DMS 273 treated with DMSO at 0.1 percent for 48 hours (cell line): ENCODE measurements around the gene RMI1.
"Not testable (repeated sequence)": the region's sequence is repeated elsewhere in the genome, so short reads cannot be mapped to it uniquely, and the experiment has no call there.

Source experiments
- DNase-seq: peaks from one replicate; lab custom pipeline; 2025; lab: John Stamatoyannopoulos, UW

Gene RMI1

DNA sequence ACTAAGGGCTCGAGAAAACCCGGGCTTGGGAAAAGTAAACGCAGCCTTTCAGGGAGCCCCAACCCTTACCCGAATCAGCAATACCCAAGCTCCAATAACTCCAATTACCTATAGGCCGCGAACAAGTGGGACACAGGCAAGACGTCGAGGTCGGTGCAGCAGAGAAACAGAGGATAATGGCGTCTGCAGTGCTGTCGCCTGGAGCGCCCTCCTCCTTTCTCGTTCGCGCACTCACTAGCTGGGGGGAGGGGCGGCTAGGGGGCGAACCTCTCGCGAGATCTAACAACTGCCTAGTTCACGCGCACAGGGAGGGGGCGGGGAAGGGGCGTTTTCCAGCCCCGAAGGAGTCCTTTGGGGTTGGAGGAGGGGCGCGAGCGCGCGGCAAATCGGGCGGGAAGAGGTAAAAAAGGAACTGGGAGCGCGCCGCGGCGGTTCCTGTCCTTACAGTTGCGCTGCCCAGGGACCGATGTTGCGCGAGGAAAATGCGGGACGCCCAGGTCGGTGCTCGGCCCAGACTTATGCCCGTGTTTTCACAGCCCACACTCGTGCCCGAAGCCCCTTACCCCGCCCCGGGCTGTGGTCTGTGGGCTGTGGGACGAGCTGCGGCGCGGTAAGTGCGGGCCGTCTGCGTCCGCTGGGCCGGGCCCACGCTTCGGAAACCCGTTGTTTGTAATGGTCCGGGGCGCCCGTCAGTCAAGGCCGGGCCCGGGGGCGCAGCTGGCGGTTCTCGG lies at the start of gene RMI1:
TSS of gene RMI1 (plus strand) at position 411 of the 731 bp plus-strand sequence. CDS start 20,182 bp downstream, outside the sequence.
- peak; percentile 91 for DNase-seq

DNA sequence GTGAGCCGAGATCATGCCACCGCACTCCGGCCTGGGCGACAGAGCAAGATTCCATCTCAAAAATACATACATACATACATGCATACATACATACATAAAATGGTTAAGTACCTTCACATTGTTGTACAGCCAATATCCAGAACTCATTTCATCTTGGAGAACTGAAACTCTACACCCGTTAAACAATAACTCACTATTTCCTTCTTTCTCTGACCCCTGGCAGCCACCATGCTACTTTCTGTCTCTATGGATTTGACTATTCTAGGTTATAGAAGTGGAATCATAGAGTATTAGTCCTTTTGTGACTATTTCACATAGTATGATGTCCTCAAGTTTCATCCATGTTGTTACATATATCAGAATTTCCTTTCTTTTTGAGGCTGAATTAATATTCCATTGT lies 49.7 kb upstream of the RMI1 start:
- DNase-seq = no peak

DNA sequence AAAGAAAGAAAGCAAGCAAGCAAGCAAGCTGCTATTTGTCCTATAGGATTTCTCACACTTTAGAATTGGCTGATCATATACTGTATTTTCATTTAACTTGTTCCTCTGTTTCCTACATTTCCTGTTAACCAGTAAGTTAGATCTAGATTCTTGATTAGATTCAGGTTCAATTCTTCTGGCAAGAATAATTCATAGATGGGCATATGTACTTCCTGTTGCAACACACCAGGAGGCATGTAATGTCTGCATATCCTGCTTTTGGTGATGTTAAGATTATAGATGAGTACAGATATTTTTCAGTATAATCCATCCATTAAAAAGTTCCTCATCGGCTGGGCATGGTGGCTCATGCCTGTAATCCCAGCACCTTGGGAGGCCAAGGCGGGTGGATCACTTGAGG lies 48.6 kb upstream of the RMI1 start:
- DNase-seq = no peak

DNA sequence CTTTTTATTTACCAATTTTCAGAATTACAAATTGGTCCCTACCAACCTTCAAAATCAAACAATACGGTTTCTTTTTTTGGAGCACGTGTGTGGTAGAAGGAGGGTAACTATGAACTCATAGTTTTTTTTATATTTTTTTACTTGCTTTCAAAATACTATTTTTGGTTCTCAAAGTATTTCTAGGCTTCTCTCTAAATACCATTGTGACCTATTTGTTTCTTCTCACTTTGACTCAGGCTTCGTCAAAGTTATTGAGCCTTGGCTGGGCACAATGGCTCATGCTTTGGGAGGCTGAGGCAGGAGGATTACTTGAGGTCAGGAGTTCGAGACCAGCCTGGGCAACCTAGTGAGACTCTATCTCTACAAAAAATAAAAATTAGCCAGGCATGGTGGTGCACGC lies 47.8 kb upstream of the RMI1 start:
- no peak for DNase-seq

DNA sequence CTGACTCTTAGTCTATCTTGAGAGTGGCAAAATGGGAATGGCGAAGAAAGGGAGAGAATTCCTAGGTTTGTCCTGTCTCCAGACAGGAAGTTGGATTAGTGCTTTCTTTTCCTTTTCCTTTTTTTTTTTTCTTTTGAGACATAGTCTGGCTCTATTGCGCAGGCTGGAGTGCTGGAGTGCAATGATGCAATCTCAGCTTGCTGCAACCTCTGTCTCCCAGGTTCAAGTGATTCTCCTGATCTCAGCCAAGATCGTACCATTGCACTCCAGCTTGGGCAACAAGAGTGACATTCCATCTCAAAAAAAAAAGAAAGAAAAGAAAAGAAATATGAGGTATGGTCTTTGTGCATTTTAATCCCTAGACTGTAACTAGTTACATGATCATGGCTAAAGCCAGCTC lies 46.8 kb upstream of the RMI1 start:
- DNase-seq = no peak

DNA sequence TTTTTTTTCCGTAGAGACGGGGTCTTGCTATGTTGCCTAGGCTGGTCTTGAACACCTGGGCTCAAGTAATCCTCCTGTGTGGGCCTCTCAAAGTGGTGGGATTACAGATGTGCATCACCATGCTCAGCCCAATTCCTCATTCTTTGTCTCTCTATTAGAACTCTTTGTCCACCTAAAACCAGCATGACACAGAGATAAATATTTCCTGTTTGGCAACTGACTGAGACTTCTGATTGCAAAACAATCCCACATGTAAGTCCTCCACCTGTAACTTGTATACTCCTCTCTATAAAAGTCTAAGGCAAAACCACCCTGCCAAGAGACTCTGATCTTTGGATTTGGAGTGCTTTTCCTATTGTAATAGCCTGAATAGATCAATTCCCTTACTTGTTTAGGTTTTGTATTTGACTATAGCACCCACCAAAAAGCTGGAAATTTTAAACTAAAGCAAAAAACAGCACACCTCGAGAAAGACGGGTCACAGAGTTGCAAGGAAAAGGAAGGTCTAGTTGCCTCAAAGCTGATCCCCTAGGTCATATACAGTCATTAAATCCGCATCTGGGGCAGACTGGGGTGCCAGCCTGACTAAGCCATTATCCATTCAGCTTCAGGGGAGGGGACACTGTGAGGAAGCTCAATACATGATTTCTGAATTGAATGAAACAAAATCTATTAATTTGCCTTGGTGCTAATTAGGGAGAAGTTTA lies 45.9 kb upstream of the RMI1 start:
- no peak for DNase-seq

DNA sequence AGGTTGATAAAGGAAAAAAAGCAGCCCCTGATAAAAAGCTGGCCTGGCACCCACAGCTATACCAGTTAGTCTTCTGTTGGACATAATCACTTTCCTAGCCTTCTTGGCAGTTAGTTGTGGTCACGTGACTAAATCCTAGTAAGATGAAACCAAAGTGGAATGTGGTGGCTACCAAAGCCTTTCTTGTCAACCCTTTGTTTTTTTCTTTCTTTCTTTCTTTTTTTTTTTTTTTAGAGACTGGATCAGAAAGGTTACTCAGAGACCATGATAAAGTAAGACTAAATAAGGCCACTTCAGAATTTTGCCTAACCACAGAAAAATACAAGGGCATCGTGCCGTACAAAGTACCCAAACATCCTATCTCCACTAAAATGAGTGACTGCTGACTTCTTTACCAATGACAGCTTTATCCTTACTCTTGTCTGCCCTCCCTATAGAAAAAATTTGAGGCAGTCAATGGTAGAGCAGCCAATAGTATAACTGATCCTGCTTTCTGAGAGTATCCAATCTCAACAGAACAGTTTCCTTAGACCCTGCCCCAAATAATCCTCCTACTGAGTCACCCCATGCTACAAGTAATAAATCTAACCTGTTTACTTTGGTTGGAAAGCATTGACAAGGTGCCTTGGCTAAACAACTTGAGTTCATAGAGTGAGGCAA lies 45.2 kb upstream of the RMI1 start:
- DNase-seq = peak; percentile 47

DNA sequence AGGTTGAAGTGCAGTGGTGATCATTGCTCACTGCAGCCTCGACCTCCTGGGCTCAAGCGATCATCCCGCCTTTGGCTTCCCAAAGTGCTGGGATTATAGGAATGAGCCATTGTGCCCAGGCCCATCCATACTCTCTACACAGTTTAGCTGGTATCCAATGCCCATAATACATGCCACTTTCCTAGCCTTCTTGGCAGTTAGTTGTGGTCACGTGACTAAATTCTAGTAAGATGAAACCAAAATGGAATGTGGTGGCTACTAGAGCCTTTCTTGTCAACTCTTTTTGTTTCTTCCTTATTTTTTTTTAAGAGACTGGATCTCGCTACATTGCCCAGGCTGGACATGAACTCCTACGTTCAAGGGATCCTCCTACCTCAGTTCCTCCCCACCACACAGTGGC lies 44.1 kb upstream of the RMI1 start:
- DNase-seq = no peak

DNA sequence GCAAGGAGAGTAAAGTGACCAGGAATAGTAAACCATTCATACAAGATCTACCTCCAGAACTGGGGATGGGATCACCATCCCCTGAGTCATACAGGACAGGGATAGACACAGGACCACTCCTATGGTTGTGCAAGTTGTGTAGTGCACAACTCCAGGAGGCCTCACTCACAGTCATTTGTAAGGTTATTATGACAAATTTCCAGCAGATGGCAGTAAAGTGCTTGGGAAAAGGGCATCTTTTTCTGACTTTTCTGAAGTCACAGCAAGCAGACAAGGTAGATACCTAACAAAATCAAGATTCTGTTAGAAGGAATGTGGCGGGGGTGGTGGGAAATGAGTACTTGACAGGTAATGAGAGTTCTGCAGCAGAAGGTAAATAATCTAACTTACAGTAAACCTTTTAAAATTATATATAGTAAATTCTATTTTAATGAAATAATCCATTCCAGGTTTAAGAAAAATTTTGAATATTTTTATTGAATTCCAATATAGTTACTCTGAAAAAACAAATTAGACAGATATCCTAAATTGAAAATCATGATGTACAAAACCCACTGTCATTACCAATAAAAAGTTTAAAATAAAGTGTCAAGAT lies 42.6 kb upstream of the RMI1 start:
- no peak for DNase-seq

DNA sequence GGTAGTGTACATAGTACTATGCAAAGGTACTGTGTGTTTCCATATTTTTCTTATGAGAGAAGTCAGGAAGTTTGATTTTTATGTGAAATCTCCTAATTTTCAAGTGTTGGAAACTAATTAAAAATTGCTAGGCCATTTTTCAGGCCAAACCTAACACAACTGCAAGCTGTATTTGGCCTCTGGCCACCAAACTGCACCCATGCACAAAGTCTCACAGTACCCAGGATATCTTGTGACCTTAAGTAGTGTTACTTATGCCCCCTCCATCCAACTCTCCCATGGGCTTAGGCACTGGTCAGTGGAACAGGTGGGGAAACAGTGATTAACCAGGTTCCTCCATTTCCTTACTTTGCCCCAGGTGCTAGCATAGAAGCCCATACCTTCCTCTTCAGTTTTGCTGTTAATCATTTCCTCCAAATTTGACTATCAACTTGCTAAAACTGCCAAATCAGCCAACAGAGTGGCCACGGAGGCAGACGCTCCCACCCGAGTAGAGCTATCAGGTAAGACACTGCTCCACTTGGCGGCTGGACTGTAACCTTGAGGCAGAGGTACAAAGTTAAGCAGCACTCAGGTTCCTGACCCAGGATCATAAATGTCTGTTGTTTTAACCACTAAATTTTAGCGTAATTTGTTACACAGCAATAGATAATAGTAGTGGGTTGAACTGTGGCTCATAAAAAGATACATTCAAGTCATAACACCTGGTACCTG lies 39.9 kb upstream of the RMI1 start:
- no peak for DNase-seq

DNA sequence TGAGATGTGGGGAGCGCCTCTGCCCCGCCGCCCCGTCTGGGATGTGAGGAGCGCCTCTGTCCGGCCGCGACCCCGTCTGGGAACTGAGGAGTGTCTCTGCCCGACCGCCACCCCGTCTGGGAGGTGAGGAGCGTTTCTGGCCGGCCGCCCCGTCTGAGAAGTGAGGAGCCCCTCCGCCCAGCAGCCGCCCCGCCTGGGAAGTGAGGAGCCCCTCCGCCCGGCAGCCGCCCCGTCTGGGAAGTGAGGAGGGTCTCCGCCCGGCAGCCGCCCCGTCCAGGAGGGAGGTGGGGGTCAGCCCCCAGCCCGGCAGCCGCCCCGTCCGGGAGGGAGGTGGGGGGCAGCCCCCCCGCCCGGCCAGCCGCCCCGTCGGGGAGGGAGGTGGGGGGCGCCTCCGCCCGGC lies 32.5 kb upstream of the RMI1 start:
- DNase-seq = not testable (repeated sequence)

DNA sequence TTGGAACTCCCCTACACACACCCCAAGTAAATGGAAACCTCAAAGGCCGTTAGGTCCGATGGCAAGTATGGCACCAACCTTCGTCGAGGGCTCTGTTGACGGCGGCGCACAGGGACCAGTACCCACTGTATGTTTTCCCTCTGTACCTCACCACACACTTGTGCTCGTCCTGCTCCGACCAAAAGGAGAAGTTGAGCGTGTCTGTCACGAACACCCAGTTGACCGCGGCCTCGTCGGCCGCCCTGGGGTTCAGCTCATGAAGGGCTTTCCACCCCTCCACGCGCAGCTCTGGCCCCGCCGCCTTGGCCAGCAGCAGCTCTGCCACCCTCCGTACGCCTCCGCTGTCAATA lies 24.5 kb upstream of the RMI1 start:
- no peak for DNase-seq

DNA sequence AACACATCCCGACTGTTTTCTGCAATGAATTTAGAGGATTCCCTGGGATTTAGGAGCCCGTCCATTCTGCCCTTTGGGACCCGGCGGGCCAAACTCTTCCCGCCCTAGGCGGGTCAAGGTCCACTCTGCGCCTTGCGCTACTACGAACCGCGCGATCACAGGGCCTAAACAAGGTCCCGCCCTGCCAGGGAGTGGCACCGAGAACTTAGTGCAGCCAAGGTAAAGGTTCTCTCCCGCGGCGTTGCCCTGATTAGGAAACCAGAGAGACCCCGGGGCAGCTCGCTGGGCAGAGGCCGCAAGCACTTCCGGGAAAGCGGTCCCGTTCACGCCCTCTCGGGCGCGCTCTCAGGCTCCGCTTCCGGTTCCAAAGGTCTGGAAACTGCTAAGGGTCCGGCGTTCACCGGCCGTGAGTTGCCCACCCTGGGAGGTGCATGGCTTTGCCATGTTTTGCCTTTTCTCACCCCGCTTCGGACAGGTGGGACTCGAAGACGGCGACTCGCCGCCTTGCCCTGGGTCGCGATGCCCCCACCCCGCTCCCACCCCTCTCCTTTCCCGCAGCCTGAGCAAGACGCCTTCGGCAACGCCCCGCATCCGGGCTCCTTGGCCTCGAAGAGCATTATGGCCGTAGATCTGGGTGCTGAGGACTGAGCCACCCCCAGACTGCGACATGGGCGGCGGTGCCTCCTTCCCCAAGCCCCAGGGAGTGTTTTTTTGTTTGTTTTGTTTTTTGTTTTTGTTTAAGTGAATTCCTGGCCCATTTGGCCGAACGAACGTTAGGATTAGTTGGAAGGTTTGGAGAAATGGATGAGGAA lies 24.0 kb upstream of the RMI1 start:
- DNase-seq = no peak

DNA sequence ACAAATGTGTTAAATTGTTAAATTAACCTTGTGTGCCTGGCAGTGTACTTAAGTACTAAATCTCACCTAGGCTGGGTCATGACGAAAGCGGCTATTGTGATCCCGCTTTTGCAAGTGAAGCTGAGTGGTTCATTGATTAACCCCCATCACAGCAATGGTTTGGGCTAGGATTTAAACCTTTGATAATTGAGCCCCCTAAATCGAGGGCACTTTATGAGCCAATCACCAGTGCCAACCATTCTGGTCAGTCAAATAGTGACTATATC lies 23.4 kb upstream of the RMI1 start:
- DNase-seq = no peak

DNA sequence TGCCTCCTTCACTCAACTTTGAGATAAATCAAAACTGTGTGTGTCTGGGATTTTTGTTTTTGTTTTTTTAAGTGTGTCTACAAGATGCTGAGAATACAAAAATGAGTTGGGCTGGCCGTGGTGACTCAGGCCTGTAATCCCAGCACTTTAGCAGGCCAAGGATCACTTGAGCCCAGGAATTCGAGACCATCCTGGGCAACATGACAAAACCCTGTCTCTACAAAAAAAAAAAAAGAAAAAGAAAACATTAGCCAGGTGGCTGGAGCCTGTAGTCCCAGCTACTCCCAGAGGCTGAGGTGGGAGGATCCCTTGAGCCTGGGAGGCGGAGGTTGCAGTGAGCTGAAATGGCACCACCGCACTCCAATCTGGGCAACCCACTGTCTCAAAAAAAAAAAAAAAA lies 21.5 kb upstream of the RMI1 start:
- DNase-seq = no peak

DNA sequence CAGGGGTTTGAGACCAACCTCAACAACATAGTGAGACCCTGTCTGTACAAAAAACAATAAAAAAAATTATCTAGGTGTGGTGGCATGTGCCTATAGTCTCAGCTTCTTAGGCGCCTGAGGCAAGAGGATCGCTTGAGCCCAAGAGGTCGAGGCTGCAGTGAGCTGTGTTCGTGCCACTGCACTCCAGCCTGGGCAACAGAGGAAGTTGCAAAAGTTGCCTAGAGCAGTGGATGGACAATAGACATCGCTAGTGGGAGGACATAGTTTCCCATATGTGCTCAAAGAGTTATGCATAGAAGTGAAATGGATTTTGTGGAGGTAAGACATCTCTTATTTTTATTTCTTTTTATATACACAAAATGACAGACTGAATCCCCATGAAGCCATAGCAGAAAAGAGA lies 19.6 kb upstream of the RMI1 start:
- no peak for DNase-seq

DNA sequence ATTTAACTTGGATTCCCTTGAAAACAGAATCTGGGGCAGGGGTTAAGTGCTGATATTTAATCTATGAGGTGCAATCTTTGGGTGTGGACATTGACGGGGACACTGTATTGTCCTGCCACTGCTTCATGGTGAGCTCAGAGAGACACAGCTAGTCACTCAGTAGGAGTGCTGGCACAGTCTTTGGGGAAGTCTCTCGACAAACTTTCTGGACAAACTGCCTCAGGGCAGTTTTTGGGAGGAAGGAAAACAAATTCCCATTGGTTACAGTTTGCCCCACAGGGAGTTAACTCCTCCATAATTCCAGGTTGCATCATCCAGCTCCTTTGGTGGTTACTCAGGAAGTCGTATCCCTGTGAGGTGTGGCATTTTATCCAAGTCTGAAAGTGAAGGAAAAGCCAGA lies 18.4 kb upstream of the RMI1 start:
- no peak for DNase-seq

DNA sequence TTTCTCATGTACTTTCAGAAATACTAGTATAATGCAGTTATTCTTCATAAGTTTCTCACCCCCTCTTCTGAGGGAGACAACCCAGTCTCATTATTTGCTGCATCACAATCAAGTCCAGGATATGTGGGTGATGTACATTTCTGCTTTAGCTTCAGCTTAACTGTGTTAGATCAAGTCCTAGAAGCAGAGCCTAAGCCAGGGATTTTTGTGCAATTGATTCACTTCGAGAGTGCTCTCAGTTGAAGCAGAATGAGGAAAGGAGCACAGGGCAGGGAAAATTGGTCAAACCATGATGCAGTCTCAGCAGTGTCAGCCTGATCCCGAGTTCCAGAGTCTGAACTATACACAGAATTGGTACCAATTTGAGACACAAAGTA lies 15.6 kb upstream of the RMI1 start:
- DNase-seq = no peak

DNA sequence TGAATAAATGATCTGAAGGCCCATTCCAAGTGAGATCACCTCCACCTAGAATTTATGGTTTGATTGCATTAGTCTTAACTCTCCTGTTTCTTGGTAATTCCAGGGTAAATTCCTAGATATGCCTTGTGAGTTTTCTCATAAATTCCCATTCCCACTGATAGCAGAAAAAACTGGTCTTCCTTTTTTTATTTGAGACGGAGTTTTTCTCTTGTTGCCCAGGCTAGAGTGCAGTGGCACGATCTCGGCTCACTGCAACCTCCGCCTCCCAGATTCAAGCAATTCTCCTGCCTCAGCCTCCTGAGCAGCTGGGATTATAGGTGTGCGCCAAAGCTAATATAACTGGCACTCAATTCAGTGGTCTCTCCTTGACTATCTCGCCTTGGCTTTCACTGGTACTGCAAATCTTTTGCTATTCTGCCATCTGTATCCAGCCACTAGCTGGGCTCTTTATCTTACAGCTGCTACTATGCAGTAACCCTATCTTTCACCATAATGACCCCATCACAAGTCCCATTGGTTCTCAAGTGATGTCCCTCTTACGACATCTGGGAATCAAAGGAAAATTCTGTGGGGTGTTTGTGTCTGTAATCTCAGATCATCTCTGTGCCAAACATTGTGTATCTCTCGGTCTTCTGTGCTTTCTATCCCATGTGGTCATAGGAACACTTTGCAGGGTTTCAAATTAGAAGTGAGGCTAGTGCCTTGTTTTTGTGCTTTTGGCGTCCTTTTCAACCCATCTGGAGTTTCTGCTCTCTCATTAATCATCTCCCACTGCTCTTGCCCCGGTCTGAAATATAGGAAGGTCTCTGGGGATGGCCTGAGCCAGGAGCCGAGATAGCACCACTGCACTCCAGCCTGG lies 15.0 kb upstream of the RMI1 start:
- peak; percentile 84 for DNase-seq

DNA sequence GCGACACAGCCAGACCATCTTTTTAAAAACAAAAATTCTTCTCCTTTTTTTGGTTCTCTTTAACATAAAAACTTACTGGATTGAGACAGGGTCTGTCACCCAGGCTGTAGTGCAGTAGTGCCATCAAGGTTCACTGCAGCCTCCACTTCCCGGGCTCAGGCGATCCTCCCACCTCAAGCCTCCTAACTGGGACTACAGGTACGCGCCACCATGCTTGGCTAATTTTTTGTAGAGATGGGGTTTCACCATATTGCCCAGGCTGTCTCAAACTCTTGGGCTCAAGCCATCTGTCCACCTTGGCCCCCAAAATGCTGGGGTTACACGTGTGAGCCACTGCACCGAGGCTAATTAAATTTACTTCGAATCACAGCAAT lies 14.4 kb upstream of the RMI1 start:
- no peak for DNase-seq

DNA sequence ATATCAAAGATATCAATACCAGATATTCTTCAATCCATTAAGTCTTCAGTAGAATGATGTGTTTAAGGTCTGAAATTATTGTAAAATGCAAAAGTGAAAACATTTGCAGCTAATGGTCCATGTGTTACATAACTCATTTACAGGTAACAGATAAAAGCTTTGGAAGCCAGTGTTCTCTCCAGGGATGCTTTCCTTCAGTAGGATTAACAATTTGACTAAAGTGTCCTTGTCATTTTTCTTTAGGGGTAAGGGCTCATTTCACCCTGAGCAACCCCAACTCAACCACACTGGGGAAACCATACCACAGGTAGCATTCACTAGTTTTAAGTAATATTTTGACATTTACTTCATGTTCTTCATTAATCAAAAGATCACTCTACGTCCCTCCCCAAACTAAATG lies 13.5 kb upstream of the RMI1 start:
- no peak for DNase-seq
